HG02588 (cell line): ENCODE results near the gene SIRT3.
"Not testable (repeated sequence)": the region's sequence is repeated elsewhere in the genome, so short reads cannot be mapped to it uniquely, and the experiment has no call there.

Experiments
- ATAC-seq: cut with Tn5 transposase; IDR thresholded peaks from one replicate; pipeline ENCODE4 v1.9.1; 2021; ENCODE audit warnings: mild to moderate bottlenecking, moderate library complexity; ENCODE audit not compliant: unreplicated experiment

SIRT3 gene

GRCh38 chr11:244376-244775 lies 8.2 kb upstream of the SIRT3 start:
- no peak for ATAC-seq

- ATAC-seq = no peak
These were observed 5.5 kb upstream of the SIRT3 start for GRCh38 chr11:241634-242033.

- ATAC-seq = no peak
These were observed 4.2 kb upstream of the SIRT3 start for GRCh38 chr11:240315-240714.

- ATAC-seq = not testable (repeated sequence)
These were observed 2.2 kb upstream of the SIRT3 start for GRCh38 chr11:238346-238745.

- peak; percentile 77 for ATAC-seq
These were observed 929 bp upstream of the SIRT3 start, which contains the start of gene PSMD13 for GRCh38 chr11:236774-237767. TSS of gene PSMD13 (plus strand) at chr11:236976. CDS start at chr11:237050, 74 bp downstream.

GRCh38 chr11:235609-235996 lies 539 bp downstream of the SIRT3 start:
- ATAC-seq = no peak

- ATAC-seq = no peak
These were observed 962 bp downstream of the SIRT3 start for GRCh38 chr11:235180-235579.

GRCh38 chr11:232783-233565 lies 3.2 kb downstream of the SIRT3 start:
- ATAC-seq = no peak

GRCh38 chr11:230431-230830 lies 5.7 kb downstream of the SIRT3 start:
- ATAC-seq = no peak

- ATAC-seq = no peak
These were observed 8.2 kb downstream of the SIRT3 start for GRCh38 chr11:227824-228379.

GRCh38 chr11:225734-226453 lies 10.2 kb downstream of the SIRT3 start:
- no peak for ATAC-seq

- no peak for ATAC-seq
These were observed 11.7 kb downstream of the SIRT3 start for GRCh38 chr11:224424-224823.

GRCh38 chr11:223884-224283 lies 12.3 kb downstream of the SIRT3 start:
- ATAC-seq = no peak

- ATAC-seq = no peak
These were observed 12.9 kb downstream of the SIRT3 start for GRCh38 chr11:223026-223789.

GRCh38 chr11:221998-222789 lies 13.9 kb downstream of the SIRT3 start:
- no peak for ATAC-seq

GRCh38 chr11:221539-221938 lies 14.6 kb downstream of the SIRT3 start:
- ATAC-seq = no peak

- ATAC-seq = not testable (repeated sequence)
These were observed 15.4 kb downstream of the SIRT3 start for GRCh38 chr11:220641-221215.

- ATAC-seq = no peak
These were observed 17.1 kb downstream of the SIRT3 start for GRCh38 chr11:218815-219593.
